NCI-H1048 (cell line): Measurements from ENCODE around the gene RAB36.

ENCODE experiments used
- DNase-seq: peaks from one replicate; lab custom pipeline; 2025; lab: John Stamatoyannopoulos, UW

Gene RAB36

DNA sequence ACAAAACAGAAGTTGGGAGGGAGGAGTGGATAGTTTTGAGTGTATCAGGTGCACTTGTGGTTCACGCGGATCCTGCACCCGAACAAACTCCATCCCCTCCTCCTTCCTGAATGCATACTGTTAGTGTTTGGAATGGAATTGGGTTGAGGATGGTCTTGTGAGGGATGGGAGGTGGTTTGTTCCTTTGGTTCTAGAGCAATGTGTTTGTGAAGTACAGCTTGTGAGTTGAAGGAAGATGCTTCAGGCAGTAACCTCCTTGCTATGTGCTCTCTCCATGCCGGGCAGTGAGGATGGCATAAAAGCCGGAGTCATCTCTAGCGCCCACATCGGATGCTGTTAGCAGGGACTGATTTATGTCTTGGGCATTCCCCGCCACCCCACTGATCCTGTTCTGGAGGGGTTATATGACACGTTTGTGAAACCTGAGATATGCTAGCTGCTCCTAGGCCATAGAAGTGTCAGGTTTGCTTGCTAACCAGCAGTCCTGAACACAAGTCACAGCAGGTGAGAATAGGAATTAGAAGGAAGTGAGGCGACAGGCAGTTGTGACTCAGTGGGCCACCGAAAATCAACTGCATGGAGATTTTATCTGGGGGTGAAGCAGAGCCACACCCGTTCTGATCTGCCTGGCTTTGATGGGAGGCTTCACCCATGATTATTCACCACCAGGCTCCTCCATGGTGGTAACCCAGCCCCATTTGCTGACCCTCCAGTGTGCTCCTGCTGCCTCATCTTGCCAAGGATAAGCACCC, 37.2 kb downstream of the RAB36 start:
- DNase-seq: no peak

DNA sequence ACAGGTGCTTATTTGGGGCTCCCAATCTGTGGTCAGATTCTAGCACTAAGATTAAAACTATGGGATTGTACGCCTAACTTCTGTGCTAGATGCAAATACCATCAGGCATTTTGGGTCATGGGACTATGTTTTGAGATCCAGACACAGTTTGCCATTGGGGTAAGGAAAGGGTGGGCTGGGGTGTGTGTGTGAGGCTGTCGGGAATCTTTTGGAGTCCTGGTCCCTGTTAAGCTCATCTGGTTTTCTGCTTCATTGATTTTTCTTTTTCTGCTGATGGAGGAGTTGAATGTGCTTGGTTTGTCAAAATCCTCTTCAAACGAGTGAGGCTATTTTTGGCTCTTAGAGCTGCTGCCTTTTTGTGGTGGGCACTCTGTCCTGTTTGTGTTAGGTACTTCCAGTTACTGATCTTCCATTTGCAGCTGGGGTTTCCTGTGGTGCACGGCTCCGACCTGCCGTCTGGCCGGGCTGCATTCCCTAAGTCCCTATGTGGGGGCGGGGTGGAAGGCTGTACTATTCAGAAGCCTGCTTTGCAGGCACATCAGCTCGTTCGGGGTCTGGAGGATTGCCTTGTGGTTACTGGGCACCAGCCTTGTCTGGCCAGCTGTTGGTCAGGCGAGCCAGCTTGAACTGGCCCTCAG, 37.9 kb downstream of the RAB36 start:
- DNase-seq: no peak

DNA sequence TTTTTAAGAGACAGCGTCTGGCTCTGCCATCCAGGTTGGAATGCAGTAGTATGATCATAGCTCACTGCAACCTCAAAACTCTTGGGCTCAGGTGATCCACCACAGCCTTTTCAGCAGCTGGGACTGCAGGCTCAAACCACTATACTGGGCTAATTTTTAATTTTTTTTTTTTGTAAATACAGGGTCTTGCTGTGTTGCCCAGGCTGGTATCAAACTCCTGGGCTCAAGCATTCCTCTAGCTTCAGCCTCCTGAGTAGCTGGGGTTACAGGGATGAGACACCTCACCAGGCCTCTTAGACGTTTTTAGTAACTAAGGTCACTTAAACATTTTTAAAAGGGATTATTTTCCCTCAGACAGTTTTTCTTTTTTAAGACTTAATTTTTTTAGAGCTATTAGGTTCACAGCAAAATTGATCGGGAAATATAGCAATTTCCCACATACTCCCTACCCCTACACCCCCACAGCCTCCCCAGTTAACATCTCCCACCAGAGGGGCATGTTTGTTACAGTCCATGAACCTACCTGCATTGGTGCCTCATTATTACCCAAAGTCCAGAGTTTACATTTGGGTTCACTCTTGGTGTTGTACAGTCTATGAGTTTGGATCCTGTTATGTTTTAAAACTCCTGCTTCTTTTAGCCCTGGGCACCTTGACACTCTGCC, 39.0 kb downstream of the RAB36 start:
- DNase-seq: no peak

DNA sequence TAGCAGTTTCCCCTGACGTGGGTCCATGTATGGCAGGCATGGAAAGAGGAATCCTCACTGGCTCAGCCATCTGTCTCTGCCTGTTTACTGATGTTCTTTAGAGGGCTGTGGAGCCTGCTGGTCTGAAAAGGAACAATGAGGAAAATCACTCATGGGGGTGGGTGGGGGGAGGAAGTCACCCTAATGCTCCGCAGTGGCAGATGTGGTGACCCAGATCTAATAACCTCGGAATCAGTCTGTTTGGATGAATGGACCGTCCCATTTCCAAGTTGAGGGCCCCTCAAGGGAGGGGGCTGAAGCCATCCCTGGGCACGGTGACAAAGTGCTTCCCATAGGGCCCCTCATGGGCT, 39.5 kb downstream of the RAB36 start:
- DNase-seq: no peak

DNA sequence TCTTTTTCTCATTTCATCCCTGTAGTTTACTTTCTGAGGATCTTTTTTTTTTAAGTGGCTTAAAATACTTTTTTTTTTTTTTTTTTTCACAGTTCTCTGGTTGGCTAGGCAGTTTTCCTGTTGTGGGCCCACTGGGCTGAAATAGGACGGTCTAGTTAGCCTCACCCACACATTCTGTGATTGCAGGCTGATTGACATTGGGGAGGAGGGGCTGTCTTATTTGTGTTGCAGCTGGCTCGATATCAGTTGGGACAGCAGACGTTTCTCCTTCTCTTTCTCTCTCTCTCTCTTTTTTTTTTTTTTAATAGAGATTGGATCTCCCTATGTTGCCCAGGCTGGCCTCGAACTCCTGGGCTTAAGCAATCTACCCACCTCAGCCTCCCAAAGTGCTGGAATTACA, 41.9 kb downstream of the RAB36 start:
- DNase-seq: no peak

DNA sequence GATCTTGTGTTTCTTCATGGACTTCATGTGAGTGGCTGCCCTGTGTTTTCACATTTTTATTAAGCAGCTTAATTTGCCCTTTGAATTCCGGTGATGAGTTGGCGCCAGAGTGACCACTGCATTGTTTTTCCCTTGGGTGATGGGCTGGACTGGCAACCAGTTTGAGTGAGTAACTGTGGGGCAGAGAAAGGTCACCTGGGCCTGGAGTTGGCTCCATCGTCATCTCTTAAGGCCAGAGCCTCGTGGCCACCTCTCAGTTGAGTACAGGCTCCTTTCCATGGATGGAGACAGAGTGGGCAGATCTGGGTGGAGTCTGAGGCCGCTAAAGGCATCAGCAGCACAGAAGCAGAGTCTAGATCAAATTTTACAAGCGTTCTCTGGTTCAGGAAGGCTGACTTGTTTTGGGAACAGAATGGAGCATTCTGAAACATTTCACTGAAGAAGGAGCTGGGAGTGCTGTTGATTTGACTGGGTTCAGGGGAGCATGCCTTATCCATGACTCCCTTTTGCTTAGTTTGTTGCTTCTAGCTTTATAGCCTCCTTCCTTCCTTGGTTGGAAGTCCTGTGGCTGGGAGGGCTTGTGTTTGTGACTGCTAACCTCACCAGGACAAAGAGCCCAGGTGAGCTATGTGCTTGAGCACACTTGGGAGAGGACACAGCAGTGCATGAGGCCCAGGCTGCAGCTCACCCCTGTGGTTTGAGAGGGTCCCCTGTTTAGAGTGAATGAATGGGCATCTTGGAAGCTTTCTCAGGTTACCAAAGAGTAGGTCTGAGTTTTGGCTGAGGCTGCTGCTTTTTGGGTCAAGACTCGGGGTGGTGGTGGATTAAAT, 42.8 kb downstream of the RAB36 start:
- no peak for DNase-seq

DNA sequence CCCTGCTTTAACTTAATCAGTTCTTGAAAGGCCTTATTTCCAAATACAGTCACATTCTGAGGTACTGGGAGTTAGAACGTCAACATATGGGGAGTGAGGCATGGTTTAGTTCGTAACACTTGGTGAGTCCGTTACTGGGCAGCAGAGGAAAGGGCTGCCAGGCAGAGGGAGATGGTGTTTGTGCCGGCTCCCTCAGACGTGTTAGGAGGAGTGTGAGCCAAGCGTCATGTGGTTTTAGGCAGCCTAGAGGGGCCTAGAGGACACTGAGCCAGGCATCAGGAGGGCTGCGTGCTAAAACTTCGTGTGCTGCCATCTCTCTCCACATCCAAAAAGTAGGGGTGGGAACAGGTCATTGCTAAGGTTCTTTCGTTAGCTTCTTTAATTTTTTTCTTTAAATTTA, 45.2 kb downstream of the RAB36 start:
- DNase-seq: no peak

DNA sequence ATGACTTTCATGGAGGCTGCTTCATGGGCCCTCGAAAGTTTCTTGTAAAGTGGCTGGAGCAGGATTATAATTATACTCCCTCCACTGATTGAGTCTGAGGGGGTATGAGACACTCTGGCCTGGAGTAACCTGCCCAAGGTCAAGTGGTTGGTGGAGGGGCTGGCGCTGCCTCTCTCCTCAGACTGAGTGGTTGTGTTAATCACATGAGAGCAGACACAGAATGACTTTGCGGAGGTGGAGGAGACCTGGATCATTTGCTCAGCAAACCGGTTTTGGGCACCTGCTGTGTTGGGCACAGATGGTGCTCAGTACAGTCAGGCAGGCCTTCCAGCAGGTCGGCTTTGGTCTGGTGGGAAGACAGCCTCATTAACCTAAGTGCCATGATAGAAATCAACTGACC, 46.9 kb downstream of the RAB36 start:
- DNase-seq: no peak

DNA sequence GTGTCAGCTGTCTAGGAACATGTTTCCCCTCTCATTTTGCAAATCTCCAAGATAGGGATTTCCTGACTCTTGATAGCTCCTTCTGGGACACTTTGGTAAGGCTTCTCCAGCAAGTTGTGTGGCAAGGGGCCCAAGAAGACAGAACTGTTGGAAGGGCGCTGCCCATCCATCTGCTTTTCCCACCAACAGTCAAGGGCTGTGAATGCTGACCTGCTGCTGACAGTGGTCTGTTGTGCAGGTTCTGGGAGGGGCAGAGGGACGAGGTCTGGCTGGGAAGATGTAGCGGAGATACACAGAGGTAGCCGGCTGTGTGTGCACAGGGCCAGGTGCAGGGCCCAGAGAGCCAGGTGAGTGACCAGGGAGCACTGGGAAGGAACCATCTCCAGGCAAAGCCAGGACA, 47.3 kb downstream of the RAB36 start:
- no peak for DNase-seq

DNA sequence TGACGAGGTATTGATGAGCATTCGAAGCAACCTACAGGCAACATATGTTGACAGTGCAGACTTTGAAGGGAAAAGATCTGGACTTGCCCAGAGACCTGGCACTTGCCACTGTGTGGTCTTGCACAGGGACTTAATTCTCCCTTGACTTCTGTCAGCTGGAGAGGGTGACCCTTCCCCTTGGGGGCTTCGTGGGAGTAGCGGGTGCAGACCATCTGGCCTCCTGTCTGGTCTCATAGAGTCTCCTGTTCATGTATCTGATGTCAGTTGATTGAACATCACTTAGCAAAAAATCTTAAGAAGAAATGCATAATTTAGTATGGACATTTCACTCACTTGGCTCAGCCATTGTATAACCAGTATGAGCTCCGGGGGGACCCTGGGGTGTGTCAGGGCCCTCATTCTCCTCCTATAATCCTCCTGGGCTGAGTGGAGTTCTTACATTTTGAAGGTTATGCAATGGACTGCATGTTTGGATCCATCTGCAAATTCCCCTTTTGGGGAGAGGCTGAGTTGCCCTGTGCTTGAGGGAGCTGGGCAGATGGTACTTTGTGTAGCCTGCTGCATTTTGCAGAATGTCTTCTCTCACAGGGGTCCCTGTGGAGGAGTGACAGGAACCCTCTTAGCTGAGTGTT, 48.0 kb downstream of the RAB36 start:
- DNase-seq: no peak

DNA sequence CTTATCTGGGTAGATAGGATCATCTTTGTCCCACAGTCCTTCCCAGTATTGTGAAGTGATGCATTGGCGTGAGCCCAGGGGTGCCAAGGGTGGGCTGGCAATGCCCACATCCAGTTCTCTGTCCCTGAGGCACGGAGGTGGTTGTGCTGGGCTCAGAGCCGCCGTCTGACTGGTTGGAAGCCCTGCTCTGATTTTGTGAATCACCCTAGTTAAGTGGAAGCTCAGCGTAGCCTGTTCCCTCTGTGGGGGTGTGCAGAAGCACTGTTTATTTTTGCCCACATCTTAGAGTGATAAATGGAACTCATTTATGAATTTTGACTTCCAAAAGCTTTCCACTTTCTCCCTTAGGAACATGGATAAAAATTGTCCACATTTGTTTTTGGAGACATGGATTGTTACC, 48.6 kb downstream of the RAB36 start:
- no peak for DNase-seq

DNA sequence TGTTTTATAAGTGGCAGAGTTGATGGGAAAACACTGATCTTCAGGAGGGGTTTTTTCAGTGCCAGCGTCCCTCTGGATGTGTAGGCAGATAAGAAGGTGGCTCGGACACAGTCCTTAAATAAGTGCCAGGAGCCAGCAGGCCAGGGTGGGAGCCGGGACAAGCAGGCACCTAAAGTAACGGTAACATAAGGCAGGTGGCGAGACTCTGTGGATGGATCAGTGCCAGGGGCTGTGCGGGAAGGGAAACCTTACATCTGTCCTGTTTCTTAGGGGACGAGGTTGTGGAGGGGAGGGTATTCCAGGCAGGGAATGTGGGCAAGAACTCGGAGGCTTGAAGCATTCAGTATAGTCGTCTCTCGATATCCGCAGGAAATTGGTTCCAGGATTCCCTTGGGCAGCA, 50.9 kb downstream of the RAB36 start:
- DNase-seq: no peak

DNA sequence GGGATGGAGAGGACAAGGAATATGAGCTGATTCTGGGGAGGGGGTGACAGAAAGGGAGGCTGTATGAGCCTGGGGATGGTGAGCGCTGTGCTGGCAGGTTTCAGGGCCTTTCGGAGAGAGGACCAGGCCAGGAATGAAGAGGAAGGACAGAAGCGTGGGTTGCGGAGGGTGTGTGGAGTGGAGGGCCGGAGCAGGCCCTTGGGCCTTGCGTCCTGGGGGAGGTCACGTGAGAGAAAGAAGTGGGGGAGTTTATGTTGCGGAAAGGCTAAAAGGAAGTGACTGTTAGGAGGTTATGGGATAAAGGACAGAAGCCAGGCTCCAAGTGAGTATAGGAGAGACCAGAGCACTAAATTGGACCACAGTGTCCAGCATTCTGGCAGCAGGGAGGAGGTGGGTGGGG, 52.6 kb downstream of the RAB36 start:
- DNase-seq: no peak

DNA sequence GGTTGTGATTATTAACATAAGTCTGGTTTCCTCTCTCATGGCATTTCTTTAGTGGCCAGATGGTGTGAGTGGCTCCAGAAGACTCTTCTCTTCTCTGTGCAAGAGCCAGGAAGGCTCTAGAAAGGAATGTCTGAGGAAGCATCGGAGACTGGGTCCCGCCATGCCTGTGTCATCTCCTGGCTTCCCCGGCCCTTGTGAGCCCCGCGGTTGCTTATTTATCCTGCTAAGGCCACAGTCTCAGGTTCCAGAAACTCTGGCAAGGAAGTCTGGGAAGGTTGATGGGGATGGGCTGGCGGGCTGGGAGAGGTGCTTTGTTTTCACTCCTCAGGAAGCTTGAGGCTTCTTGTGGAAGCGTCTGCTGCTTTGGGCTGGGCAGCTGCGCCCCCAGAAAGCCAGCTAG, 53.9 kb downstream of the RAB36 start:
- DNase-seq: no peak

DNA sequence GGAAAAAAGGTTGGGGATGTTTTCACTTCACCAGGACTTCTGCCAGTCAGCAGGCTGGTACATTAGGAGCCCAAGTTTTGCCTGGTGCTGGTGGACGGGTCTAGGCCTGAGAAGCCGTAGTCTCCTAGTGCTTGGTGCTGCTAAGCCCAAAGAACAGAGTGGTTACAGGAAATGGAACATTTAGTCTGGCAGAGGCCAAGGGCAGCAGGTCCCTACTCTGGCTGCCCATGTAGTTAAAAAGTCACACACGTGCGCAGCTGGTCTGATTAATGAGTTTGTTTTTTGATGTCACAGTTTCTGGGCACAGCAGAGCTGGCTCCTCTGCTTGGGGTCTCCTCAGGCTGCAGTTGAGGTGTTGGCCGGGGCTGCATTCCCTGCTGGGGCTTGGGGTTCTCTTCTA, 55.6 kb downstream of the RAB36 start:
- no peak for DNase-seq

DNA sequence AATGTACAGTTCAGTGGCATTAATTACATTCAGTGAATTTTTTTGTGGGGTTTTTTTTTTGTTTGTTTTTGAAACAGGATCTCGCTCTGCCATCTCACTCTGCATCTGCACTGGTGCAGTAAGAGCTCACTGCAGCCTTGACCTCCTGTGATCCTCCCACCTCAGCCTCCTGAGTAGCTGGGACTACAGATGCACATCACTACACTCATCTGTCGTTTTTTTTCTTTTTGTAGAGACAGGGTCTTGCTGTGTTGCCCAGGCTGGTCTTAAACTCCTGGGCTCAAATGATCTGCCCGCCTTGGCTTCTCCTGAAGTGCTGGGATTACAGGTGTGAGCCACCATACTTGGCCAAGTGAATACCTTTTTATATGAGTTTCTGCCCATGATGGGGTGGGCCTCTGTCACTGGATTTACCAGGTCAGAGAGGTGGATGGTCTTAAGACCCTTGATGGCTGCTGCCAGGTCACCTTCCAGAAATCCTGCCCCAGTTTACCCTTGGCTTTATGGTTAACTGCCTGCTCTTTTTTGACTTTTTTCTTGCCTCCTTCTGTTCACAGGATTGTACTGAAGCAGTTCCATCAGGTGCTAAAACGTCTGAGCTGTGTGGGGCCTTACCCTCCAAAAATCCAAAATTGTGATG, 57.7 kb downstream of the RAB36 start:
- no peak for DNase-seq

DNA sequence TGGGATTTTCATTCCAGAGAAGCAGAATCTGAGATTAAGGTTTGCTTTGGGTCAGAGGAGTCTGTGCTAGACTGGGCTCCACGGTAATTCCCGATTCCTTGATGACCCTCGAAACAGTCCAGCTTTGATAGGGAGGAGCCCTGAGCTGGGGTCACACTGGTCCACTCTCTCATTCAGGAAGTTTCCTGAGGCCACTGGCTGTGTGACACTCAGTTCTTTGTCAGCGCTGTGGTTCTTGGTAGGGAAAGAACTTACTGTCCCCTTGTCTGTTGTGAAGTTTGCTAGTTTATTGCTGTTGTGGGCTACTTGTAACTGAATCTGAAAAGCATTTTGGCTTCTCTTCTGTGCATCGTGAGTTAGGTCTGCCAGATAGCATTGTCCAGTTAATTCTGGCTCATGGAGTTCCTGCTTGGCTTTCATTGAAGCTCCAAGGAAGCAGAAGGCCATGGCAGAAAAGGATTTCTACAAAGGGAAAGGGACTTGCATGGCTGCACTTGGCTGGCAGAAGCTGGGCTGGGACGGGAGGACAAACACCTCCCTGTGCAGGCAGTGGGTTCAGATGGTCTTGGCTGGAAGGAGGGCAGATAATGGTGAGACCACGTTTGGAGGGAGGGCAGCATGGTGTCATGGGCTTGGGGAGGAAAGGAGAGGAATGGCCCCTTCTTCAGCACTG, 58.3 kb downstream of the RAB36 start:
- DNase-seq: no peak

DNA sequence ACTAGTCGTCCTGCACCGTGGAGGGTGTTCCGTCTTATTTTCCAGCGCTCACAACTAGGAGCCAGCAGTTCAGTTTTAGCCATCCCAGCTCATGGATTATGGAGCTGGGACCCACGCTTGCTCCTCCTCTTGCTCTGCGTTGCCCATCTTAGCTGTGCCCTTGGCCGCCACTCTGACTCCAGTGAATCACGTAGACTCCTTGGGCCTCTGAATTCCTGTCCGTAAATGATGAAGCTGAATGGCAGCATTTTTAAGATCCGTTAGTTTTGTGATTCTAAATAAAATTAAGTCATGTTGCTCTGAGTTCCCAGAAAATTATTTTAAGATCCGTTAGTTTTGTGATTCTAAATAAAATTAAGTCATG, 58.8 kb downstream of the RAB36 start:
- no peak for DNase-seq

DNA sequence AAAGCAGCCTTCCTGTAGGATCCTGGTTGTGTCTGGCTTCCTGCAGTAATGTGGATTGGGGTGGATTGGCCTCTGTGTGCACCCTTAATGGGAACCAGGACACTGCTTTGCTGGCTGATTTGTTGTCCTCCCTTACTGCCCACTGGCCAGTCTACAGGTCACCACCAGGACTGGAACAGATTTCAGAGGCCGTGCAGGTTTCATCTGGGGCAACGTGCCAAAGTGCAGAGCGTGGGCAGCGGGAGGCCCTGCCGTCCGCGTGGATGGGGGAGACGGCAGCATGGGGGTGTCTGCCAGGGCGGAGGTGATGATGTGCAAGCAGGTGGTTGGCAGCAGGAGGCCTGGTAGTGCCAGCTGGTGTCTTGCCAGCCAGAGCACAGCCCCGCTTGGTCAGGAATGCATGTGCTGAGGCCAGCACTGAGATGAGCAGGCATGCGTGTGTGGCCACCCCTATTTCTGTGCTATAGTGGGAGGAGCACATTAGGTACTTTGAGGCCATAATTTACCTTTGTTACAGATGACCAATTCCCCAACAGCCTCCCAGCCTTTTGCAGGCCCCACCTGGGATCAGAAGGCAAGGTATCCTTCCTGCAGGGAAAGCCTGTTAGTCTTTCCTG, 59.4 kb downstream of the RAB36 start:
- DNase-seq: no peak

DNA sequence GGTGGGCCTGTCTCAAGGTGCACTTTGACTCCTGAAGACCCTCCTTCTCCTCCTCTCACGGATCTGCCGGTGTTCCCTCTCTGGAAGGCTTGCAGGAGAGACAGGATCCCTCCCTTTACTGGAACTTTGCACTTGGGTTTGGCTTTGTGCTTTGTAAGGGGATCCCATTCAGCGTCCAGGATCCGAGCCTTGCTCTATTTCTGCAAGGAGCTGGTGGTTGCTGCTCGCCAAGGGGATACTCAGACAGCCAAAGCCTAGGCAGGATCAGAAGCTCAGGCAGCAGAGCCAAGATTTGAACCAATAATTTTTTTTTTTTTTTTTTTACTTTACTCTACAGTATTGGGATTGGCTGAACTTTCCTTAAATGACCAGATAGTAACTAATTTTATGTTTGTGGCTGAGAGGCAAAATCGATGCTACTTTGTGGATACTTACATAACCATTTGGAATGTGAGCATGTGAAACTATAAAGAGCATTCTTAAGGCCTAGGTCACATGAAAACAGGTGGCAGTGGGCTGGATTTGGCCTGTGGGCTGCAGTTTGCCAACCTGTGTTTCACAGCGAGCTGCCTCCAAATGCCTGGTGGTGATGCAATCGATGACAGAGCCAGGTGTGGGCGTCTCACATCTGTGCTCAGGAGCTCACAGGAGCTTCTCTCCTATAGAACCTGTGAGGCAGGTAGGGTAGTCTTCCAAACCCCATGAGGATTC, 60.2 kb downstream of the RAB36 start:
- no peak for DNase-seq
